ENCODE data around the gene SLC66A3. TPM values are rescaled to one million over a fixed set of nuclear protein-coding genes. Genes with fewer than 3 reads are reported as not detected.

The SLC66A3 gene
- total RNA-seq, 1 donor from 2014 or later = 52.6 TPM

DNA sequence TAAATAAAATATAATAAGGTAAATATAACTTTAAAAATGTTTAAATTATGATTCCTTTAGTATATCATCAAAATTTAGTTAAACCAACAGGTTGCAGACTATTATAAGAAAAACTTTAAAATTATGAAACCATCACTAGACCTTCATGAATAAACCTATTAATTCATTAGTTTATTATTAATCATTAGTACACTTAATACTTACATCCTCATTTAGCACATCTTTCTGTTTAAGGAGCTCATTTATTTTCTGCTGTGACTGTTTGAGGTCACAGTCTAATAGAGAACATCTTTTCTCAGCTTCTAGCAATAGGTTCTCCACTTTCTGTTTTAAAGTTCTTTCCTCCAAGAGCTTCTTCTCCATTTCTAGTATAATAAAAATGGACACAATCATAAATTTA is 52.8 kb downstream of the SLC66A3 start:
- Histone ChIP-seq H3K9me3 (no peaks in the 10 kb centered on the region), H3K27ac (no peak overlapping the region), H3K36me3 (peaks cover 25 to 53% of the 10 kb centered on the region in 2 donors), H3K4me1 (no peaks in the 10 kb centered on the region), H3K4me3 (no peak overlapping the region), H3K27me3 (no peaks in the 10 kb centered on the region)
- no peak for DNase-seq (ENCODE audit: low spot score in 2 of 2)
- intact Hi-C loops (cut with DNase I) = loop anchor here (5.0 kb wide), 1 partner anchor 76 kb away; a partner anchor contains a TSS
- TF ChIP-seq CTCF (IDR thresholded peaks at IDR 0.05) = no peak

- DNase-seq (ENCODE audit: low spot score in 2 of 2) = no peak
- Histone ChIP-seq H3K36me3 (peaks cover 53 to 78% of the 10 kb centered on the region in 2 donors), H3K27ac (no peak overlapping the region), H3K4me1 (no peaks in the 10 kb centered on the region), H3K27me3 (no peaks in the 10 kb centered on the region), H3K4me3 (no peak overlapping the region), H3K9me3 (no peaks in the 10 kb centered on the region)
- intact Hi-C loops (cut with DNase I) = no loop called here
- no peak for TF ChIP-seq CTCF (IDR thresholded peaks at IDR 0.05)
These were observed 57.4 kb downstream of the SLC66A3 start for GRCh38 chr2:11212645-11213044.

DNA sequence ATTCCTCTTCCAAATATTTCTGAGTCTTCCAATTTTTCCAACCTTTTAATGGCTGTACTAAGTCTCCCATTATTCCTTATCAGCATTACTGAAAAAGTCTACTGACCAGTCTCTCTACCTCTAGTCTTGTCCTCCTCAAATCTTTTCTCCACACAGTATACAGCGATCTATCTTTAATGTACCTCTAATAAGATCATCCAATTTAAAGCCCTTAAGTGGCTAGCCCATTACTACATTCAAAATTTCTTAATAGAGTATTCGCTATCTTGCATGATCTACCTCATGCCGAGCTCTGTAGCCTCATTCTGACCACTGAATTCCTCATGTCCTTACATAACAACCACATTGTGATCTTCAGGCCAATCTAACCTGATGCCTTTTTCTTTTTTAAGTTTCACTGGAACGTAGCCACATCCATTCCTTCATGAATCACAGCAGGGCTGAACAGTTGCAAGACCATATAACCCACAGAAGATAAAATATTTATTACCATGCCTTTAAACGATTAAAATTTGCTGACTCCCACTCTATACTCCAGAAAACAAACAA is 57.9 kb downstream of the SLC66A3 start:
- Histone ChIP-seq H3K4me1 (no peaks in the 10 kb centered on the region), H3K27ac (no peak overlapping the region), H3K36me3 (peaks cover 52 to 82% of the 10 kb centered on the region in 2 donors), H3K27me3 (no peaks in the 10 kb centered on the region), H3K4me3 (no peak overlapping the region), H3K9me3 (no peaks in the 10 kb centered on the region)
- TF ChIP-seq CTCF (IDR thresholded peaks at IDR 0.05) = no peak
- no peak for DNase-seq (ENCODE audit: low spot score in 2 of 2)
- intact Hi-C loops (cut with DNase I) = no loop called here

DNA sequence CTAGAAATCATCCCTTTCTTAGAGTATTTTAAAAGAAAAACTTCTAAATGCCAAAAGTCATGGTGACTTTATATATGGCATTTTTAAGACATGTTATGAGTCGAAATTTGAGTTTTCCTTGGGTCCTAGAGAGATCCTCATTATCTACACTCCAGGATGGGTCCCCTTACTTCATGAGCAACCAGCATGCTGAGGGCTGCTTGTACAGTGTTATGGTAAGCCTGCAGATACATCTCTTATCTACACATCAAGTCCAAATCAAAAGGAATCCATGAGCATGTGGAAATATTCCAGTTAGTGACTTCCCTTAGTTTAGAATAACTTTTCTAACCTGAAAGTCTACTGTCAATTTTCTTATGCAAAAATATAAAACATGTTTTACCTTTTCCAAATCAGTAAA is 58.7 kb downstream of the SLC66A3 start:
- Histone ChIP-seq H3K27me3 (no peaks in the 10 kb centered on the region), H3K4me1 (no peaks in the 10 kb centered on the region), H3K27ac (no peak overlapping the region), H3K9me3 (no peaks in the 10 kb centered on the region), H3K4me3 (no peak overlapping the region), H3K36me3 (peaks cover 48 to 75% of the 10 kb centered on the region in 2 donors)
- no peak for TF ChIP-seq CTCF (IDR thresholded peaks at IDR 0.05)
- intact Hi-C loops (cut with DNase I) = no loop called here
- no peak for DNase-seq (ENCODE audit: low spot score in 2 of 2)

- H3K27ac ChIP-seq = no peak overlapping the region
- no peak for TF ChIP-seq CTCF (IDR thresholded peaks at IDR 0.05)
- intact Hi-C loops (cut with DNase I) = no loop called here
- H3K27me3 ChIP-seq = no peaks in the 10 kb centered on the region
- no peaks in the 10 kb centered on the region for H3K9me3 ChIP-seq
- H3K4me1 ChIP-seq = no peaks in the 10 kb centered on the region
- no peak overlapping the region for H3K4me3 ChIP-seq
- H3K36me3 ChIP-seq = peaks cover 54 to 75% of the 10 kb centered on the region in 2 donors
- no peak for DNase-seq (ENCODE audit: low spot score in 2 of 2)
These were observed 59.5 kb downstream of the SLC66A3 start for GRCh38 chr2:11214770-11215169.

- no peak for TF ChIP-seq CTCF (IDR thresholded peaks at IDR 0.05)
- intact Hi-C loops (cut with DNase I) = no loop called here
- peaks cover 59 to 75% of the 10 kb centered on the region in 2 donors for H3K36me3 ChIP-seq
These were observed 60.1 kb downstream of the SLC66A3 start for GRCh38 chr2:11215407-11215806.

More at GRCh38 chr2:11215407-11215806, 60.1 kb downstream of the SLC66A3 start:
- Histone ChIP-seq H3K9me3 (no peaks in the 10 kb centered on the region), H3K27ac (no peak overlapping the region), H3K4me1 (no peaks in the 10 kb centered on the region), H3K4me3 (no peak overlapping the region), H3K27me3 (no peaks in the 10 kb centered on the region)
- DNase-seq (ENCODE audit: low spot score in 2 of 2) = no peak
